HepG2 (cell line): ENCODE results near the gene GFRA4. TPM values are rescaled to one million over a fixed set of nuclear protein-coding genes. Genes with fewer than 3 reads are reported as not detected.
A peak's percentile ranks its signal among the peaks of the same experiment; 100 is the strongest.

Experiments
- BRD4 ChIP-seq: sonication (generic); formaldehyde crosslinking; IDR thresholded peaks from 2 replicates; pipeline ENCODE4 v1.4.0; 2020; ENCODE audit warnings: missing genetic modification reagents
- CTCF ChIP-seq: sonication (generic); formaldehyde crosslinking; IDR thresholded peaks from 2 replicates; pipeline ENCODE4 v1.5.0; 2020; ENCODE audit warnings: mild to moderate bottlenecking, missing genetic modification reagents, moderate library complexity
- GZF1 ChIP-seq: sonication (generic); formaldehyde crosslinking; IDR thresholded peaks from 2 replicates; pipeline ENCODE4 v1.5.1; 2020; ENCODE audit warnings: mild to moderate bottlenecking, missing genetic modification reagents
- IKZF1 ChIP-seq: fragments of 450-650 bp; IDR thresholded peaks from 2 replicates; pipeline ENCODE4 v1.7.1; 2016
- KMT2B ChIP-seq: IDR thresholded peaks from 2 replicates; pipeline ENCODE4 v1.6.1; 2016; ENCODE audit warnings: missing genetic modification reagents, missing compliant biosample characterization
- MIER3 ChIP-seq: IDR thresholded peaks from 2 replicates; pipeline ENCODE4 v1.6.1; 2016; ENCODE audit warnings: missing compliant biosample characterization, borderline replicate concordance
- NFYB ChIP-seq: sonication (generic); formaldehyde crosslinking; IDR thresholded peaks from 2 replicates; pipeline ENCODE4 v1.4.0; 2020; ENCODE audit warnings: missing genetic modification reagents
- NR1H2 ChIP-seq: sonication (generic); formaldehyde crosslinking; IDR thresholded peaks from 2 replicates; pipeline ENCODE4 v1.8.1; 2022; ENCODE audit warnings: low read depth, missing genetic modification reagents, borderline replicate concordance
- PPARG ChIP-seq: conservative IDR thresholded peaks from 2 replicates; pipeline ENCODE4 v1.6.1; 2016; ENCODE audit warnings: missing biosample characterization, missing genetic modification reagents
- SP140L ChIP-seq: sonication (generic); formaldehyde crosslinking; IDR thresholded peaks from 2 replicates; pipeline ENCODE4 v1.4.0; 2020; ENCODE audit warnings: missing genetic modification reagents, borderline replicate concordance
- ZHX1 ChIP-seq: sonication (generic); formaldehyde crosslinking; IDR thresholded peaks from 2 replicates; pipeline ENCODE4 v1.8.1; 2022; ENCODE audit warnings: low read depth, mild to moderate bottlenecking, missing genetic modification reagents
- ZNF143 ChIP-seq: sonication (generic); formaldehyde crosslinking; IDR thresholded peaks from 2 replicates; pipeline ENCODE4 v1.4.0; 2020; ENCODE audit warnings: missing genetic modification reagents
- ZNF556 ChIP-seq: sonication (generic); formaldehyde crosslinking; IDR thresholded peaks from 2 replicates; pipeline ENCODE4 v1.4.0; 2020; ENCODE audit warnings: mild to moderate bottlenecking, missing genetic modification reagents, borderline replicate concordance
- ZNF569 ChIP-seq: sonication (generic); formaldehyde crosslinking; IDR thresholded peaks from 2 replicates; pipeline ENCODE4 v1.5.0; 2020; ENCODE audit warnings: mild to moderate bottlenecking, missing genetic modification reagents, moderate library complexity, borderline replicate concordance
- ZNF672 ChIP-seq: sonication (generic); formaldehyde crosslinking; IDR thresholded peaks from 2 replicates; pipeline ENCODE4 v1.8.1; 2022; ENCODE audit warnings: missing genetic modification reagents
- ZNF674 ChIP-seq: sonication (generic); formaldehyde crosslinking; IDR thresholded peaks from 2 replicates; pipeline ENCODE4 v1.5.0; 2020; ENCODE audit warnings: low read depth, mild to moderate bottlenecking, missing genetic modification reagents
- ZNF781 ChIP-seq: sonication (generic); formaldehyde crosslinking; IDR thresholded peaks from 2 replicates; pipeline ENCODE4 v1.5.1; 2020; ENCODE audit warnings: borderline replicate concordance, mild to moderate bottlenecking, missing genetic modification reagents; ENCODE audit errors: not compliant biosample characterization
- polyA plus RNA-seq, 8 experiments: library from polyadenylated mRNA; depleted of rRNA in 3 of 8; stranded (reverse) in 7 of 8; unstranded in 1 of 8; fragments of >200 nt; fragmentation: Illumina TruSeq in 4 of 8; extraction: Trizol in 4 of 8; gene quantifications; 2 replicates each; pipeline versions ENCODE4 v1.2.1 to v1.2.3, GENCODE V29; 2011 to 2016; ENCODE audit warnings: low read depth in 4 of 8, missing spikeins in 1 of 8, mixed read lengths in 1 of 8; ENCODE audit not compliant: insufficient read depth in 1 of 8
- total RNA-seq, 5 experiments: library from RNA; depleted of rRNA; stranded (reverse); fragments of >200 nt; fragmentation: Illumina TruSeq; extraction: Trizol; gene quantifications; 2 replicates each; pipeline ENCODE4 v1.2.3, GENCODE V29; 2016; ENCODE audit warnings: low read depth in 1 of 5
- TF ChIP-seq, protein P1 (sequence below): sonication (generic); formaldehyde crosslinking; IDR thresholded peaks from 2 replicates; pipeline ENCODE4 v1.9.0; 2021; ENCODE audit warnings: missing genetic modification reagents, mild to moderate bottlenecking, borderline replicate concordance
- TF ChIP-seq, protein P2 (sequence below): sonication (generic); formaldehyde crosslinking; IDR thresholded peaks from 2 replicates; pipeline ENCODE4 v1.4.0; 2020; ENCODE audit warnings: mild to moderate bottlenecking, missing genetic modification reagents

The GFRA4 gene
- total and polyA plus RNA-seq, 2 of the 13 experiments (the other 11 are each of a cell fraction or from before 2014, with no cell fraction given): not detected

- TF ChIP-seq ZNF569 (CRISPR knock-in tag) (no peak), MIER3 (CRISPR knock-in tag) (no peak), NFYB (CRISPR knock-in tag) (no peak), BRD4 (no peak), ZNF556 (CRISPR knock-in tag) (0 out of 2 replicates have a peak, but pooled peaks have one; percentile 20), PPARG (CRISPR knock-in tag) (0 out of 2 replicates have a peak, but pooled peaks have one; percentile 34), CTCF (CRISPR knock-in tag) (peak; percentile 65), IKZF1 (no peak), ZHX1 (CRISPR knock-in tag) (no peak), SP140L (CRISPR knock-in tag) (no peak), ZNF672 (CRISPR knock-in tag) (no peak), ZNF674 (CRISPR knock-in tag) (no peak), ZNF781 (CRISPR knock-in tag) (no peak), KMT2B (no peak), ZNF143 (CRISPR knock-in tag) (no peak), NR1H2 (0 out of 2 replicates have a peak, but pooled peaks have one; percentile 42), GZF1 (CRISPR knock-in tag) (no peak)
- TF ChIP-seq, protein P1, sequence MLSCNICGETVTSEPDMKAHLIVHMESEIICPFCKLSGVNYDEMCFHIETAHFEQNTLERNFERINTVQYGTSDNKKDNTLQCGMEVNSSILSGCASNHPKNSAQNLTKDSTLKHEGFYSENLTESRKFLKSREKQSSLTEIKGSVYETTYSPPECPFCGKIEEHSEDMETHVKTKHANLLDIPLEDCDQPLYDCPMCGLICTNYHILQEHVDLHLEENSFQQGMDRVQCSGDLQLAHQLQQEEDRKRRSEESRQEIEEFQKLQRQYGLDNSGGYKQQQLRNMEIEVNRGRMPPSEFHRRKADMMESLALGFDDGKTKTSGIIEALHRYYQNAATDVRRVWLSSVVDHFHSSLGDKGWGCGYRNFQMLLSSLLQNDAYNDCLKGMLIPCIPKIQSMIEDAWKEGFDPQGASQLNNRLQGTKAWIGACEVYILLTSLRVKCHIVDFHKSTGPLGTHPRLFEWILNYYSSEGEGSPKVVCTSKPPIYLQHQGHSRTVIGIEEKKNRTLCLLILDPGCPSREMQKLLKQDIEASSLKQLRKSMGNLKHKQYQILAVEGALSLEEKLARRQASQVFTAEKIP (CRISPR knock-in tag): no peak
- TF ChIP-seq, protein P2, sequence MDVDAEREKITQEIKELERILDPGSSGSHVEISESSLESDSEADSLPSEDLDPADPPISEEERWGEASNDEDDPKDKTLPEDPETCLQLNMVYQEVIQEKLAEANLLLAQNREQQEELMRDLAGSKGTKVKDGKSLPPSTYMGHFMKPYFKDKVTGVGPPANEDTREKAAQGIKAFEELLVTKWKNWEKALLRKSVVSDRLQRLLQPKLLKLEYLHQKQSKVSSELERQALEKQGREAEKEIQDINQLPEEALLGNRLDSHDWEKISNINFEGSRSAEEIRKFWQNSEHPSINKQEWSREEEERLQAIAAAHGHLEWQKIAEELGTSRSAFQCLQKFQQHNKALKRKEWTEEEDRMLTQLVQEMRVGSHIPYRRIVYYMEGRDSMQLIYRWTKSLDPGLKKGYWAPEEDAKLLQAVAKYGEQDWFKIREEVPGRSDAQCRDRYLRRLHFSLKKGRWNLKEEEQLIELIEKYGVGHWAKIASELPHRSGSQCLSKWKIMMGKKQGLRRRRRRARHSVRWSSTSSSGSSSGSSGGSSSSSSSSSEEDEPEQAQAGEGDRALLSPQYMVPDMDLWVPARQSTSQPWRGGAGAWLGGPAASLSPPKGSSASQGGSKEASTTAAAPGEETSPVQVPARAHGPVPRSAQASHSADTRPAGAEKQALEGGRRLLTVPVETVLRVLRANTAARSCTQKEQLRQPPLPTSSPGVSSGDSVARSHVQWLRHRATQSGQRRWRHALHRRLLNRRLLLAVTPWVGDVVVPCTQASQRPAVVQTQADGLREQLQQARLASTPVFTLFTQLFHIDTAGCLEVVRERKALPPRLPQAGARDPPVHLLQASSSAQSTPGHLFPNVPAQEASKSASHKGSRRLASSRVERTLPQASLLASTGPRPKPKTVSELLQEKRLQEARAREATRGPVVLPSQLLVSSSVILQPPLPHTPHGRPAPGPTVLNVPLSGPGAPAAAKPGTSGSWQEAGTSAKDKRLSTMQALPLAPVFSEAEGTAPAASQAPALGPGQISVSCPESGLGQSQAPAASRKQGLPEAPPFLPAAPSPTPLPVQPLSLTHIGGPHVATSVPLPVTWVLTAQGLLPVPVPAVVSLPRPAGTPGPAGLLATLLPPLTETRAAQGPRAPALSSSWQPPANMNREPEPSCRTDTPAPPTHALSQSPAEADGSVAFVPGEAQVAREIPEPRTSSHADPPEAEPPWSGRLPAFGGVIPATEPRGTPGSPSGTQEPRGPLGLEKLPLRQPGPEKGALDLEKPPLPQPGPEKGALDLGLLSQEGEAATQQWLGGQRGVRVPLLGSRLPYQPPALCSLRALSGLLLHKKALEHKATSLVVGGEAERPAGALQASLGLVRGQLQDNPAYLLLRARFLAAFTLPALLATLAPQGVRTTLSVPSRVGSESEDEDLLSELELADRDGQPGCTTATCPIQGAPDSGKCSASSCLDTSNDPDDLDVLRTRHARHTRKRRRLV (CRISPR knock-in tag): no peak
Measured at GRCh38 chr20:3632311-3633004, 30.7 kb downstream of the GFRA4 start (continued).
